Fibroblast of skin of right biceps (primary cell): ENCODE data around the gene RYR2.
"Not testable (repeated sequence)": the region's sequence is repeated elsewhere in the genome, so short reads cannot be mapped to it uniquely, and the experiment has no call there.

Experiments
- DNase-seq: peaks from one replicate; pipeline ENCODE4 v3.0.0-alpha.2; 2013

RYR2 gene

GRCh38 chr1:237759377-237759776 is 717.4 kb downstream of the RYR2 start:
- DNase-seq = no peak

DNA sequence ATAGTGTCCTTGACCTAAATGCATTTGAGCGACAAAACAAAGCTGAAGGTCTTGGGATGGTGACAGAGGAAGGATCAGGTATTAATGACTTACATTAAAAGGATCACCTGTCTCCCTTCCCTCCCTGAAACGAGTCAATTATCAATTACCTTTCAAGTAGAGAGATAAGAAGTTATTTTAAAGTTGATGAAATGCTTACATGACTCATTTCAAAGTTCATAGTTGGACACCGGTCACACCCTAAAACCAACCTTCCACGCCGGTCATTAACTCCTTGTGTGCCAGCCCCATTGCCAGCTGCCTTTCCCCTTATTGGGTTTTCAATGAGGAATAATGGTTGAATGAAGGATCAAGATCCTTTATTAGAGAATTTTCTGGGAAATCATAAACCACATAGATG is 719.0 kb downstream of the RYR2 start:
- DNase-seq = no peak

DNA sequence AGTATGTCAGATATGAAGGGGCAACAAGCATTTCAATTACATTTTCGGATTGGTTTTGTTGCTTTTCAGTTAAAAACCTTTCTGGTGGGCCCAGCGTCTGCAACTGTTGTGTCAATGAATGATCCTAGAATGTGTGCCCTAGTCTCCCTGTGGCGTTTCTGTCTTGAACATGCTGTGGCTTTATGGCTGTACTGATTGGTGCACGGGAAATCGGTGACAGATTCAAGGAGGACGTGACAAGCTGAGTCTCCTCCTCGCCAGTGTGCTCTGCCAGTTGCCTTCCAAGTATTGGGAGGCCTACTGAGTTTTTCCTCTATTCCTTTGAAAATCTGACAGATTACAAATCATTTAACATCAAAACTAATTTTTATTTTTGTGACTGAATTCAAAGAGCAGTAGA is 721.2 kb downstream of the RYR2 start:
- DNase-seq = no peak

DNA sequence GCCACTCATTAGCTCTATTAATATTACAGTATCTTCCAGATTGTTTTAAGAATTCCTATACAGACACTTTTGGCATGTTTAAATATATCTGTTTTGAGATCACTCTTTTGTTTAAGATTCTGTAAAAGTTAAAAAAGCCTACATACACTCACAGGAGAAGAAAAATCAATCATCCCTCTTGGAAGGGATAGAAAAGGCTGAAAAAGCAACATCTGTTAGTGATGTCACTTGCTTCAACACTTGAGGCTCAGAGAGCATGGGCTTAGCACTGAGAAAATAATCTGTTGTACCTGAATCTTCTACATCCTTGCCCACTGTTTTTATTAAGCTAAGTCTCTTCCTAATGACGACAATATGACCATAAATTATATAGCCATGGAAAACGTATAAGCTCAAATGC is 721.8 kb downstream of the RYR2 start:
- DNase-seq = no peak

- no peak for DNase-seq
These were observed 727.9 kb downstream of the RYR2 start for GRCh38 chr1:237769916-237770315.

DNA sequence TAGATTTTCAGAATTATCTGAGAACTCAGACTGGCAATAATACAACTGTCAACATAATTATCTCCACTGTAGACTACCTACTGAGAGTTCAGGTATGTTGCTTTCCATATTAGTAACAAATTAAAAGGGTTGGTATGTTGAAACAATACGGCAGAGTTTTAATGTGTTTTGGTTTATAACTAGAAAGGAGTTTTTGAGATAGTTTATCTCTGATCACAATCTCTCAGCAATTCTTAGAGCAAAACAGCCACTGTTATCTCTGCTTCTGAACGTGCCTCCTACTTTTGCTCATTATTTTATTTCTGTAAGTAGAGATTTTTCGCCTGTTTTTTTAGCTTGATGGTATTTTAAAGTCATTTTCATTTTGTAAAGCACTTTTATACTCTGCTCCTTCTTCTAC is 730.0 kb downstream of the RYR2 start:
- DNase-seq = no peak

DNA sequence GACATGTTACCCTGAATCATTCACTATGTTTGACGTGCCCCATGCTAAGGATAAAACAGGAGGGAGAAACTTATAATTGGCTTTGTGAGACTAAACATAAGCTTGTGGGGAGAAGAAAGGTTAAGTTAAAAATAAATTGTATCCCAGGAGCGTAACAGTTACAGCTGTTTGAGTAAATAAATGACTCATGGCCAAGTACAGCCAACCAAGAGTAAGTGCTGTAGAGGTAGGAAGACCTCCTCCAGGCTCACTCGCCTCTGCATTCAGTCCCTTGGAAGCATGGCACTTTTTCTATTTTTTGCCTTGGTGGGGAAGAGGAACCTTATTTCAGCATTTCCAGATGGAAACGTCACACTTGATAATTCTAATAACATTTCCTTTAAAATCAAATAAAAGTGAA is 732.3 kb downstream of the RYR2 start:
- no peak for DNase-seq

GRCh38 chr1:237779356-237779755 is 737.4 kb downstream of the RYR2 start:
- DNase-seq = no peak

DNA sequence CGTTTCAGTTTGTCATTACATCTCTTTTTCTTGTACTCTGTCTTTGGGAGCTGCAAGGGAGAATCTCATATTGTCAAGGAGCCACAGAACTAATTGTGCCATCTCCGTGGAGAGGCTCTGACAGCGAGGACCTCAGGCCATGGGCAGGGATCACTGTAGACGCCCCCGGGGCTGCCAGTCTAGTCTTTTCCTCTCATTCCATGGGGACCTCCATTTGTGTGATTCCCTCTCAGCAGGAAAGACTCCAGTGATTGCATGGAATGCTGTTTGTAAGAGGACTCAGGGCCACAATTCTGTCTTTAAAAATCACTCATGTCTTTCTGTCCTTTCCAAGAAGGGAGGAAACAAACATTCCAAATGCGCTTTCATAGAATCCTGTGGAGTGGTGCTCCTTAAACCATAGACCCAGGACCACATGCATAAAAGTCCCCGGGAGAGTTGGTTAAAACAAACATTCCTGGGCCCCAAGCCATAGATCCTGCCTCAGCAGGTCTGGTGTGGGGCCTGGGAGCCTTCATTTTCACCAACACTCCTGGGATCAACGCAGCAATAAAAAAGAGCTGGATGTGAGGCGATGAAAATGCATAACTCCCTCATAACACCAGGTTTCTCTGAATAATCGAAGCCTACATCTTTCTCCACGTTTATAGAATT is 744.2 kb downstream of the RYR2 start:
- DNase-seq = no peak

GRCh38 chr1:237788069-237788468 is 746.1 kb downstream of the RYR2 start:
- DNase-seq = no peak

DNA sequence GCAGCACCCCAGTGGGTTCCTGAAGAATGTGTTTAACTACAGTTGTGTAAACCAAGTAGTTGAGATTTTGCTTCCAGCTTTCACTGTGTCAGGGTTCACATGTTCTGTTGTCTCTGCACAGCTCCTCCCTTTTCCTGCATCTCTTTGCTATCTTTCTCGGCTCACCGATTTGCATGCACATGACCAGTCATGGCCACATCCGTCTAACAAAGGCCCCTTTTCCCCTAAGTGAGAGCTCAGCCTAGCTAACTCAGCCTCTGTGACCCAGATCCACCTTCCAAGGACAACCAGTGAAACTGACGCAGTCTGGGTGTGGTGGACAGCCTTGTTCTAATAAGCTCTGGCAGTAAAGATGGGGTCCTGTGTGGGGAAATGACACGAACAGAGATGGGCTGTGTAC is 747.6 kb downstream of the RYR2 start:
- no peak for DNase-seq

GRCh38 chr1:237791592-237791991 is 749.6 kb downstream of the RYR2 start:
- peak; percentile 3 for DNase-seq

DNA sequence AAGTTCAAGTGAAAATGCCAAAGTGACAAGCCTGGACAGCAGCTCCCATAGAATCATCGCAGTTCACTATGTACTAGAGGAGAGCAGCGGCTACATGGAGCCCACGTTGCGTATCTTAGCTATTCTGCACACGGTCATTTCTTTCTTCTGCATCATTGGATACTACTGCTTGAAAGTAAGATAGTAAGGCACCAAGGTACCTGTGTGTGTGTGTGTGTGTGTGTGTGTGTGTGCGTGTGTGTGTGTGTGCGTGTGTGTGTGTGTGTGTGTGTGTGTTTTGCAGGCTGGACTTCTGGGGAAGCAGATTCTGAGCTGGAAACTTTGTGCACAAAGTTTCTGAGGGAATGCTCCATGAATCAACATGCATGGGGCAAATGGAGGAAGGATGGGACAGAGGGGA is 750.2 kb downstream of the RYR2 start:
- no peak for DNase-seq

- no peak for DNase-seq
These were observed 750.7 kb downstream of the RYR2 start for GRCh38 chr1:237792726-237793125.

DNA sequence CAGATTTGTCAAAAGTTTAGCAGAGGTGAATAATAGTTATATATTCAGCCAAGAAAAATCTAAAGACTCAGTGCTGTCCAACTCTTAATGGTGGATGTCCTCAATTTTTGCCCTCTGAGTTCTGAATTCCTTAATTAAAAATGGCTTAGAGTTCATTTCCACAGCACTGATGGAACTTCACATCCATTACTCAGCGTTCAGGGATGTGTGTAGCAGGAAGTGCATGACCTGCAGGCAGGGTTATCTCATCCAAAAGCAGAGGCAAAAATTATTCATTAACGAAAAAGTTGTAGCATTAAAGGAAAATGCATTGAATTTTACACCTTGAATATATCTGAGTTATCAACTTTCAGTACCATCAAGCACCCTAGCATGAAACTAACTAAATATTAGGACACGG is 752.1 kb downstream of the RYR2 start:
- peak; percentile 13 for DNase-seq

- no peak for DNase-seq
These were observed 753.6 kb downstream of the RYR2 start for GRCh38 chr1:237795558-237795957.

DNA sequence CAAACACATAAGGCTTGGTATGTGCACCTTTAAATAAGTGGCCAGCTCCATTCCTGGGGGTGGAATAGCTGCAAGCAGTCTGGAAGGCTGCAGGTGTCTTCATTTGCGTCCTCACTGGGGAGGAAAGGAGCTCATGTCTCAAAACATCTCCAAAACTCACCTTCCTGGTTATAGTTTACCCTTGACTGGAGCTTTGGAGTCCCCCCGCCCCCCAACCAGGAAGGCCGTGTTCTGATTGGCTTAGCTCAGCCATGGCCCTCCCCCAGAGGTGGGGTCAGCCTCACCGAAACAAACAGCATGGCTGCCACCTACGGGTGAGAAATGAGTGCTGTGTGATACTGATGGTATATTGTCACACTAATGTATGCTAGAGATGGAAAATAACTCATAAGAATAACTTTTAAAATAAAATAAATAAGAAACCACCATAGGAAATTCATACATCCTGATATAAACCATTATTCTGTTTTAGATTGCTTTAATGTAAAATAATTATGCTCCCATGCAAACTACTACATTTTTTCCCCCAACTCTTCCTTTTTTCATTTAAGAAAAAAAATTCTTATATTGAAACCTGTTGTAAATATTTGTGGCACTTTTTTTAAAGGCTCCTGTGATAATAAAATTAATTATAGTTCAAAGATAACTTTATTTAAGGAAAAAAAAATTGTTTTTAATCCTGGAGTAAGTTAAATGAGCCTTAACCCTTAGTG is 757.9 kb downstream of the RYR2 start:
- DNase-seq = peak; percentile 51

GRCh38 chr1:237804516-237804915 is 762.5 kb downstream of the RYR2 start:
- DNase-seq = no peak

DNA sequence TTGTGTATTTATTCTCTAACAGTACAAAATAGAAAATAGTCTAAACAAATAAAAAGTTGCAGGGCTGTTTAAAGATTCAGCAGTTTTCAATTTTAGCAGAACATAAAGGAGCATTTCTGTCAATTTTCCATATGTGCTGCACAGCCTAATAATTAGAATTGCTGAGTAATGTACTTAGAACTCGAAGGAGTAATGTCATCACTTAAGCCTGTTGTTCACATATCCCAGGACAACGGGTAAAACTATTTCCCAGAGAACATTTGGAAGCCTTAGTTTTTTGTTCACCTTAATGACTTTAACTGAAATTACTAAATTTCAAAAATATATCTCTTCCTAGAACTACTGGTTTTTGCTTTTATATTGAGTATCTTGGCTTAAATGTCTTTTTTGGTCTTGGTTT is 767.1 kb downstream of the RYR2 start:
- DNase-seq = no peak

- no peak for DNase-seq
These were observed 769.6 kb downstream of the RYR2 start for GRCh38 chr1:237811633-237812032.

DNA sequence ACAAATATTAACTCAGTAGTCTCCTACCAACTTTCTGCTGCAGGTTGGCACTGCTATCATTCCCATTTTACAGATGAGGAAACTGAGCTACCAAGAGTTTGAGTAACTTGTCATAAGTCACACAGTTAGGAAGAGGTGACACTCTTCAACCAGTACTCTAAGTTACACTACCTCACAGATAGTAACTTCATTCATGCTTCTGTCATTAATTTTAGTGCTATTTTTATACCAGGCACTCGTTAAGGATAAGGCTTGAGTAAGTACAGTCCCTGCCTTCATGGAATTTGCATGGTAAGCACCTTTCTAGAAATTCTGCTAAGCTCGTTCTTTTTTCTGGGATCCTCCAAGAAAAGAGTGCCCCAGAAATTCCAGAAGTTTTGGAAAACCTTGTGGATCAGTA is 770.1 kb downstream of the RYR2 start:
- DNase-seq = no peak

GRCh38 chr1:237814319-237814924 is 772.4 kb downstream of the RYR2 start:
- DNase-seq = peak; percentile 16

GRCh38 chr1:237817277-237817676 is 775.3 kb downstream of the RYR2 start:
- peak; percentile 30 for DNase-seq

DNA sequence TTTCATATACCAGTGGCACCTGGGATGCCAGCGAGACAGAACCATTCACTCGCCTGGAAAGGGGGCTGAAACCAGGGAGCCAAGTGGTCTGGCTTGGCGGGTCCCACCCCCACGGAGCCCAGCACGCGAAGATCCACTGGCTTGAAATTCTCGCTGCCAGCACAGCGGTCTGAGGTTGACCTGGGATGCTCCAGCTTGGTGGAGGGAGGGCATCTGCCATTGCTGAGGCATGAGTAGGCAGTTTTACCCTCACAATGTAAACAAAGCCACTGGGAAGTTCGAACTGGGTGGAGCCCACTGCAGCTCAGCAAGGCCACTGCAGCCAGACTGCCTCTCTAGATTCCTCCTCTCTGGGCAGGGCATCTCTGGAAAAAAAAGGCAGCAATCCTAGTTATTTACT is 778.6 kb downstream of the RYR2 start:
- DNase-seq = not testable (repeated sequence)

DNA sequence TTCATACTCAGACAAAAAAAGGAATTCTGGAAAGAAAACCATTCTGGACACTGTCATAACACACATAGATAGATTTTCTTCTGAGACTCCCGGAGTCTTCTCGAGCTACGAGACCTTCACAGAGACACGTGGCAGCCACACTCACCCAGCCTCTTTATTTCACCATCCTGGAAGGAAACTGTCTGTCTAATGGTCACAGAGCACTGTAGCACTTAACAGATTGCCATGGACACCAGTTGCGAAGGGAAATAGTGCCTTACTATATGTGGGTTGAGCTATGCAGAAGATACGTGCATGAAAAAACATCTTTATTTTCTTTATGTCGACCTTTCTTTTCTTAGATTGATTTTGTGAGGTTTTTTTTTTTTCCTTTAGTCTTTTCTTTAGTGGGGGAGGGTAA is 790.9 kb downstream of the RYR2 start:
- DNase-seq = no peak
